ENCODE measurements around the gene PTN. TPM values are rescaled to one million over a fixed set of nuclear protein-coding genes. Genes with fewer than 3 reads are reported as not detected.

Gene PTN
- not detected for total RNA-seq

DNA sequence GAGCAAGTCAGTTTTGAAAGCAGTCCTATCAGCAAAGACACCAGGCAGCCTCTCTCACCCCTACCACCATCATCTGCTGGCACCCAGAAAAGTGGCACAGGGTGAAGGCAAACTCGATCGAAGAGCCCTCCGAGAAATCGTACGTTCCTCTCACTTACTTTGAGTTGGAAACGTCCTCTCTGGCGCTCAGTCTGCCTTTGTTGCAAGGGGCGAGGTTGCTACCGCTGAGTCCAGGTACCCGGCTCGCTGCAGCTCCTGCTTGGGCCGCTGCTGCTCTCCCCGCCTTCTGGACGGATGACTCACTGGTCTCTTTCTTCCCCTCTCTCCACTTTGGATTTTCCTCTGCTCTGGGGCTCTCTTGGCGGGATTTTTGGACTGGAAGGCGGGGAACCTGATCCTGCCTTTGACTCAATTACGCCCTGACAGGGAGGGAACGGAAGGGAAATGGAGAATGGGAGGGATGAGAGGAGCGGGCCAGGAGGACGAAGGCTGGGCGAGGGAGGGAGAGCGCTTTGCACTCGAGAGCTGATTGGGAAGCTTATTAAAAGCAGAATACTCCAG is at the start of gene PTN:
PTN (minus strand) TSS at position 453 of the 561 bp plus-strand sequence. CDS start 88,760 bp downstream, outside the sequence.
- ATAC-seq (no peak), DNase-seq (no peak)
- Mint-ChIP-seq H3K4me3 (no peak within 1 kb of the TSS), H3K36me3 (ENCODE audit: insufficient read depth) (no peaks in the 10 kb centered on the region), H3K4me1 (ENCODE audit: low read depth) (no peaks in the 10 kb centered on the region), H3K9me3 (no peaks in the 10 kb centered on the region), H3K27me3 (ENCODE audit: low read depth) (peaks cover 5% of the 10 kb centered on the region)

DNA sequence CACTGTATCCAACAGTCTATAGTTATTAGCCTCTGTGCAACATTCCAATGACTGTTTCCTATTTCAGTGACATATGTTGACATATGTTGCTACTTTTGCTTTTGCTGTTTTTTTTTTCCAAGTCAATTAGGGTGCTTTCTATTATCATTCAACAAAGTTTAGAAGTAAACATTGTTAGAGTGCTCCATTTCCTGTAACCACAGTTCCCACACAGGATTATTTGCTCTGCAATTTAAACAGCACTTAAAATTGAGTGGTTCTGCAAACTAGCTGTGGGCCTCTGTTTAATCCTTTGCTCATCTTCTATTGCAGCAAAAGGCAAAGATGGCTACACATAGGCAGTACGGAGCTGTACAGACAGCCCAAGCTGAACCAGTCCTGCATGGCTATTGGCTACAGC is 46.5 kb upstream of the PTN start:
- H3K9me3 Mint-ChIP-seq, result peaks cover 6% of the 10 kb centered on the region
- no peak overlapping the region for H3K4me3 Mint-ChIP-seq
- H3K36me3 Mint-ChIP-seq (ENCODE audit: insufficient read depth), result no peaks in the 10 kb centered on the region
- H3K4me1 Mint-ChIP-seq (ENCODE audit: low read depth), result no peaks in the 10 kb centered on the region
- no peaks in the 10 kb centered on the region for H3K27me3 Mint-ChIP-seq (ENCODE audit: low read depth)
- DNase-seq, result no peak
- ATAC-seq, result no peak

DNA sequence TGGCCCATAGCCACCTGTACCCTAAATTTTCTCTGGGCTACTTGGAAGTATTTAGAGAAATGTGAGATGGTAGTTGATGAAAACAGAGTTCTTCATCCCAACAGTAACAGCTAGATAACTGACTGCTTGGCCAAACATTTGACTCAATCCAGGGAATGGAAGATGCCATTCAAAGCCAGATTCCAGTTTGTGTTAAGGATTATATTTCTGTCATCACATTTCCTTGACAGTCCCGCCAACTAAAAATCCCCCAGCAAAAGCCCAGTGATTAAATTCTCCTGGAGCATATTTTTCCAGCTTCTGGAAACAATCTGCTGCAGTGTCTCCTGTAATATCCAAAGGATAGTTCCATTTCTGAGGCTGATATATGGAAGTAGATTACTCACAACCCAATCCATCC is 45.4 kb upstream of the PTN start:
- DNase-seq, result no peak
- H3K4me1 Mint-ChIP-seq (ENCODE audit: low read depth), result no peaks in the 10 kb centered on the region
- no peak for ATAC-seq
- H3K27me3 Mint-ChIP-seq (ENCODE audit: low read depth), result no peaks in the 10 kb centered on the region
- no peak overlapping the region for H3K4me3 Mint-ChIP-seq
- no peaks in the 10 kb centered on the region for H3K36me3 Mint-ChIP-seq (ENCODE audit: insufficient read depth)
- peaks cover 6% of the 10 kb centered on the region for H3K9me3 Mint-ChIP-seq

GRCh38 chr7:137386966-137387365 is 43.4 kb upstream of the PTN start:
- Mint-ChIP-seq H3K4me3 (no peak overlapping the region), H3K36me3 (ENCODE audit: insufficient read depth) (no peaks in the 10 kb centered on the region), H3K9me3 (peaks cover 6% of the 10 kb centered on the region), H3K27me3 (ENCODE audit: low read depth) (no peaks in the 10 kb centered on the region), H3K4me1 (ENCODE audit: low read depth) (no peaks in the 10 kb centered on the region)
- ATAC-seq (no peak), DNase-seq (no peak)

DNA sequence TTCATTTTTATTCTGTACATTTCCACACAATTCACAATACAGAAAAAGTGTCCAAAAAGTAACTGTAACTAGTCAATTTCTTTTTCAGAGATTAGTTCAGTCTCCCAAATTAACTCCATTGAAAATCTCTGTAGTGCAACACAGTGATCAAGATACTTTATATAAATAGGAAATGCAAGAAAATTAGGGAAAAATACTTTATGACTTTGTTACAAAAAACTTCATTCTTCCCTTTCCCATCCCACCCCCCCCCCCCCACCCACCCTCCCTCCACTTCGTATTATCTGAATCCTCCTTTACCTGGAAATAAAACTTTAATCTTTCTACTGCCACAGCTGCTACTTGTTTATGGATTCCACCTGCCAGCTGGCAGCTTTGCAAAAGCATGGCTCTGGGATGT is 37.5 kb upstream of the PTN start:
- Mint-ChIP-seq H3K27me3 (ENCODE audit: low read depth) (no peaks in the 10 kb centered on the region), H3K4me3 (no peak overlapping the region), H3K9me3 (peaks cover 13% of the 10 kb centered on the region), H3K4me1 (ENCODE audit: low read depth) (no peaks in the 10 kb centered on the region), H3K36me3 (ENCODE audit: insufficient read depth) (no peaks in the 10 kb centered on the region)
- no peak for ATAC-seq
- DNase-seq, result no peak

DNA sequence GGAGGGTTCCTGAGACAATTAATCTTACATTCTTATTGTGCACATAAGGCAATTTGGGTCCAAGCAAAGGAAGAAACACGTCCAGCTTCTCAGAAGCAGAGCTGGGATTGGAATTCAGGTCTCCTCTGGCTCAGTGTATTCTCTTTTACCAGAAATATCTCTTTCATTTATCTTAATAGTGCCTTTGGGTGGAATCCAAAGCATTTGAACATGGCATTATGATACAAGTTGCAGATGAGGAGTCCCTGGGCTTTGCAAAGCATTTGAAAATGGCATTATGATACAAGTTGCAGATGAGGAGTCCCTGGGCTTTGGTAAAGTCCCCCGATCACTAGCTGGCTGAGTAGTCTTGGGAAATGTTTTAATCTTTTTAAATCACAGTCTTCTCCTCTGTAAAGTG is 30.0 kb upstream of the PTN start:
- H3K36me3 Mint-ChIP-seq (ENCODE audit: insufficient read depth), result no peaks in the 10 kb centered on the region
- no peak for ATAC-seq
- H3K4me1 Mint-ChIP-seq (ENCODE audit: low read depth), result no peaks in the 10 kb centered on the region
- H3K4me3 Mint-ChIP-seq, result no peak overlapping the region
- peaks cover 10% of the 10 kb centered on the region for H3K9me3 Mint-ChIP-seq
- DNase-seq, result no peak
- H3K27me3 Mint-ChIP-seq (ENCODE audit: low read depth), result no peaks in the 10 kb centered on the region

- Mint-ChIP-seq H3K9me3 (peaks cover 3% of the 10 kb centered on the region), H3K4me1 (ENCODE audit: low read depth) (no peaks in the 10 kb centered on the region), H3K36me3 (ENCODE audit: insufficient read depth) (no peaks in the 10 kb centered on the region), H3K27me3 (ENCODE audit: low read depth) (no peaks in the 10 kb centered on the region), H3K4me3 (no peak overlapping the region)
- ATAC-seq (no peak), DNase-seq (no peak)
Measured at GRCh38 chr7:137371616-137372015, 28.1 kb upstream of the PTN start.

DNA sequence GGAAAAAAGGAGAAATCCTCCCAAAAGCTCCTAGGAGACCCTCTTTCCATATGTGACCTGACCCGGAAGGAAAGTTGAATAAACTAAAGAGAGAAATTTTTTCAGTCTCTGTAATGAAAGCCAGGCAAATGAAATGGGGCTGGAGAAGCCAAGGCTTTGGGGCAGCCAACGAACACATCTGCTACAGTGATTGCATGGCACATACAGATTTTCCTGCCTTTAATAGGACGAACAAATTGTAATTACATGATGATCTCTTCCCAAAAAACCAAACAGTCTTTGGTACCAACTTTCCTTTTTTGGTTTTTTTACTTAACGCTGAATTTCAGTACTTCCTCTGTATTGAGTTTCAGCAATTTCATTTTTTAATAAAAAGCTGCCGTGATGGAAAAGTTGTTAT is 23.5 kb upstream of the PTN start:
- peaks cover 10% of the 10 kb centered on the region for H3K9me3 Mint-ChIP-seq
- ATAC-seq (no peak), DNase-seq (no peak)
- H3K4me1 Mint-ChIP-seq (ENCODE audit: low read depth), result no peaks in the 10 kb centered on the region
- H3K4me3 Mint-ChIP-seq, result no peak overlapping the region
- no peaks in the 10 kb centered on the region for H3K27me3 Mint-ChIP-seq (ENCODE audit: low read depth)
- H3K36me3 Mint-ChIP-seq (ENCODE audit: insufficient read depth), result no peaks in the 10 kb centered on the region

DNA sequence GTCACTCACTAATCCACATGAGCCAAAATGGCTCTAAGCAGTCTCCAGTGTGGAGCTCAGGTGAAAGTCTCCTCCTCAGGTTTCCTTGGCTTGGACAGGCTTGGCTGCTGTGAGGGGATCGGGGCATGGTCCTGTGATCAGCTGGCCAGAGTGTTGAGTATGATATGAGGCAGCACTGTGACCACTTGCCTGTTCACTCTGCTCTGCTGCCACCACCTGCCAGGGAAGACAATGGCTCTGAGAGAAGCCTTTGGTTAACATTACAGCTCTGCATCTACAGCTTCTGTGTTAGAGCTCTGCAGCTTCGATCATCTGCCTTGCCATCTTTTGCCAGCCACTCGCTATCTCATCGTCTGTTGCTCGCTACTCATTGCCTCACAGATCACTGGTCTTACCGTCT is 20.1 kb upstream of the PTN start:
- peaks cover 21% of the 10 kb centered on the region for H3K9me3 Mint-ChIP-seq
- ATAC-seq, result no peak

DNA sequence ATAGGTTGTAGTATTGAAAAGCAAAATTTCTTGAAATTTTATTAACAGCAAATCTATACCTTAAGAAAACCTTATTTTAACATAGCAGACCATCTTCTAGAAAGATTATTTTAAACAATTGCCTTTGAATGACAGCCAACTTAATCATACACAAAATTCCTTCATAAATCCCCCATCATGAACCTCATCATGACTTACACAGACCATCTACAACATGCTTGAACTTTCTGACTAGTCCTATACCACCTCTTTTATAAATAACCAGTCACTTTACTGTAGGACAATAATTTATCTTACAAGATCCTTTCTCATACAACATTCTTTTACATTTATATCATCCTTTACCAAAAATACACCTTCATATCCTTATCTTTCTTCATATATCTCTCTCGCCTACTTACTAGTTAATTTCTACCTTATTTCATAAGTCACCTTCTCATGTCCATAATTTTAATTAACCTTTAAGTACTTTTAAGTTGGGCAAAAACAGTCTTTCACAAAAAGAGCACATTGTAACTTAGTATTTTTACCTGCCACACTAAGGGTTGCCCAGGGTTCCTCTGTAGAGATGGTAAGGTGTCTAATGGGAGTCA is 16.6 kb upstream of the PTN start:
- H3K9me3 Mint-ChIP-seq, result peaks cover 21% of the 10 kb centered on the region
- ATAC-seq, result no peak
- H3K4me1 Mint-ChIP-seq (ENCODE audit: low read depth), result no peaks in the 10 kb centered on the region
- H3K27me3 Mint-ChIP-seq (ENCODE audit: low read depth), result no peaks in the 10 kb centered on the region
- DNase-seq, result no peak
- H3K36me3 Mint-ChIP-seq (ENCODE audit: insufficient read depth), result no peaks in the 10 kb centered on the region
- H3K4me3 Mint-ChIP-seq, result no peak overlapping the region

More for the DNA sequence above, 20.1 kb upstream of the PTN start:
- H3K4me1 Mint-ChIP-seq (ENCODE audit: low read depth), result no peaks in the 10 kb centered on the region
- H3K4me3 Mint-ChIP-seq, result no peak overlapping the region
- no peaks in the 10 kb centered on the region for H3K36me3 Mint-ChIP-seq (ENCODE audit: insufficient read depth)
- H3K27me3 Mint-ChIP-seq (ENCODE audit: low read depth), result no peaks in the 10 kb centered on the region
- DNase-seq, result no peak

DNA sequence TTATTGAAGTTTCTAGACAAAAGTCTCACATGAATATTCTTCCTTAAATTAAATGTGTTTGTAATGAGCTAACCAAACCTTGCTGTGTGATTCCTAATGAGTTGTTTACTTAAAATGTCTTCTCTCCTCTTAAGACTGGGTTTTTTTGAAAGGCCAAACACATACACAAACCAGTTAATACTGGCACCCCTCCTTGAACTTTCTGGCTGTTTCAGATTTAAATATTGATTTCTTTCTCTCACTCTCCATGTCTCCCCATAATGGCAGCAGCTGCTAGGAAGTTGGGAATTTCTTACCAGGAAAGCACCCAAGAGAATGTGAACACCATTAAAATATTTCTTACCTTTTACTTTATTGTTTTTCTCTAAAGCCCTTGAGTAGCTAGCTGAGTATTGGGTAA is 11.4 kb upstream of the PTN start:
- ATAC-seq (no peak), DNase-seq (no peak)
- Mint-ChIP-seq H3K4me3 (no peak overlapping the region), H3K9me3 (peaks cover under 1% of the 10 kb centered on the region), H3K36me3 (ENCODE audit: insufficient read depth) (no peaks in the 10 kb centered on the region), H3K4me1 (ENCODE audit: low read depth) (no peaks in the 10 kb centered on the region), H3K27me3 (ENCODE audit: low read depth) (no peaks in the 10 kb centered on the region)

- ATAC-seq (no peak), DNase-seq (no peak)
- H3K36me3 Mint-ChIP-seq (ENCODE audit: insufficient read depth), result no peaks in the 10 kb centered on the region
- no peak overlapping the region for H3K4me3 Mint-ChIP-seq
- no peaks in the 10 kb centered on the region for H3K9me3 Mint-ChIP-seq
- no peaks in the 10 kb centered on the region for H3K4me1 Mint-ChIP-seq (ENCODE audit: low read depth)
- no peaks in the 10 kb centered on the region for H3K27me3 Mint-ChIP-seq (ENCODE audit: low read depth)
Measured at GRCh38 chr7:137354396-137354795, 10.9 kb upstream of the PTN start.

DNA sequence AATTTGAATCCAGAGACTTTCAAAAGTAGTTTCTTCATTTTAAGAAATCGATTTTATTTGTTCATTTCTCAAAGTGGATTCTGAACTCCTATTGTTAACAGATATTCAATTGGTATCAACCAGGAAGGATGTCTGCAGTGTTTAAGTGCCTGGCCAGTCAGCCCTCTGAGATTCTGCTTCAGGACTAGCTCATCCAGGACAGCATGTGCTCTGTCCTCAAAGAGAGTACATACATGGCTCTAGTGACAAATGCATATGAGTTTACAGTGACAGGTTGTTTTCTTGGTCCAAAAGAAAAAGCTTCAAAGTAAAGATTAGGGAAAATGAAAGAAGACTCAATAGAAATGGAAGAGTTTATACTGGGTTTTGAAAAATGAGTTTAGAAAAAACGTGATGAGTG is 8.4 kb upstream of the PTN start:
- no peaks in the 10 kb centered on the region for H3K9me3 Mint-ChIP-seq
- H3K27me3 Mint-ChIP-seq (ENCODE audit: low read depth), result no peaks in the 10 kb centered on the region
- no peak overlapping the region for H3K4me3 Mint-ChIP-seq
- no peaks in the 10 kb centered on the region for H3K4me1 Mint-ChIP-seq (ENCODE audit: low read depth)
- DNase-seq (no peak), ATAC-seq (no peak)
- no peaks in the 10 kb centered on the region for H3K36me3 Mint-ChIP-seq (ENCODE audit: insufficient read depth)

- Mint-ChIP-seq H3K4me1 (ENCODE audit: low read depth) (no peaks in the 10 kb centered on the region), H3K36me3 (ENCODE audit: insufficient read depth) (no peaks in the 10 kb centered on the region)
- ATAC-seq, result no peak
Measured at GRCh38 chr7:137345799-137346449, 2.4 kb upstream of the PTN start.

DNA sequence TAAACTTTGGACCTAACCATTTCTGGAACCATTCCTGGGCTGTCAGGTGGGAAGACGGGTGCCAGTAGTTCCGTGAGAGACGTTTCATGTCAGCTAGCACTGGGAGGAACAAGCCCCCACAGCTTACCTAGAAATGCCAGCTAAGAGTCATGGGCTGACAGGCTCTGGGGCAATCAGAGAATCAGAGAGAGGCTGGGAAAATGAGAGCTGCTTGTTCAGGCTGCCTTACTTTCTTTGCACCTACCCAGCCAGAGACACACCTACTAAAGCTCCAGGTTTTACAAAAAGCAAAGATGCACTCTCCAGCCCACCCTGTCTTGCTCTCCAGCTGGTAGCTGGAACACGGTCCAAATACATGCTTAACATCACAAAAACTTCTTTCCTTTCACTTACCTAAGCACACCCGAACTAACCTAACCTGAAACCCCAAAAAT is 688 bp downstream of the PTN start:
- H3K4me1 Mint-ChIP-seq (ENCODE audit: low read depth), result no peaks in the 10 kb centered on the region
- H3K27me3 Mint-ChIP-seq (ENCODE audit: low read depth), result peaks cover 5% of the 10 kb centered on the region
- H3K9me3 Mint-ChIP-seq, result no peaks in the 10 kb centered on the region
- DNase-seq (no peak), ATAC-seq (no peak)
- no peak overlapping the region for H3K4me3 Mint-ChIP-seq
- H3K36me3 Mint-ChIP-seq (ENCODE audit: insufficient read depth), result no peaks in the 10 kb centered on the region

More at GRCh38 chr7:137345799-137346449, 2.4 kb upstream of the PTN start:
- no peak for DNase-seq
- Mint-ChIP-seq H3K4me3 (no peak overlapping the region), H3K9me3 (no peaks in the 10 kb centered on the region), H3K27me3 (ENCODE audit: low read depth) (peaks cover 5% of the 10 kb centered on the region)

All from activated T-cell treated with anti-CD3 and anti-CD28 coated beads, Interleukin-2, amount 50 U/mL, for 4 hours (primary cell).